GM21737 (cell line): ENCODE results near the gene ANKRD39.
"Not testable (repeated sequence)": the region's sequence is repeated elsewhere in the genome, so short reads cannot be mapped to it uniquely, and the experiment has no call there.

Experiments
- ATAC-seq: cut with Tn5 transposase; IDR thresholded peaks from one replicate; pipeline ENCODE4 v1.9.1; 2021; ENCODE audit warnings: mild to moderate bottlenecking, moderate library complexity; ENCODE audit not compliant: unreplicated experiment

Gene ANKRD39

GRCh38 chr2:96857667-96858372 lies at the start of gene ANKRD39:
Gene ANKRD39 (minus strand): TSS chr2:96858016. CDS start chr2:96857987, 29 bp downstream.
- peak; percentile 92 for ATAC-seq

GRCh38 chr2:96906729-96907114 lies 48.9 kb upstream of the ANKRD39 start:
- no peak for ATAC-seq

- ATAC-seq, result no peak
Measured at GRCh38 chr2:96903815-96904214, 46.0 kb upstream of the ANKRD39 start.

GRCh38 chr2:96903318-96903717 lies 45.5 kb upstream of the ANKRD39 start:
- no peak for ATAC-seq

- ATAC-seq, result no peak
Measured at GRCh38 chr2:96900237-96900636, 42.4 kb upstream of the ANKRD39 start.

- no peak for ATAC-seq
Measured at GRCh38 chr2:96899413-96899741, 41.6 kb upstream of the ANKRD39 start.

- ATAC-seq, result no peak
Measured at GRCh38 chr2:96898641-96899412, 41.0 kb upstream of the ANKRD39 start.

GRCh38 chr2:96898135-96898505 lies 40.3 kb upstream of the ANKRD39 start:
- ATAC-seq, result no peak

- no peak for ATAC-seq
Measured at GRCh38 chr2:96897491-96898134, 39.8 kb upstream of the ANKRD39 start.

GRCh38 chr2:96895746-96896651 lies 38.2 kb upstream of the ANKRD39 start:
- no peak for ATAC-seq

- ATAC-seq, result no peak
Measured at GRCh38 chr2:96895032-96895745, 37.4 kb upstream of the ANKRD39 start.

- no peak for ATAC-seq
Measured at GRCh38 chr2:96894151-96894531, 36.3 kb upstream of the ANKRD39 start.

GRCh38 chr2:96893289-96894150 lies 35.7 kb upstream of the ANKRD39 start:
- no peak for ATAC-seq

GRCh38 chr2:96891591-96892333 lies 33.9 kb upstream of the ANKRD39 start:
- no peak for ATAC-seq

GRCh38 chr2:96890726-96891385 lies 33.0 kb upstream of the ANKRD39 start:
- ATAC-seq, result no peak

GRCh38 chr2:96890252-96890651 lies 32.4 kb upstream of the ANKRD39 start:
- ATAC-seq, result no peak

- not testable (repeated sequence) for ATAC-seq
Measured at GRCh38 chr2:96889502-96889901, 31.7 kb upstream of the ANKRD39 start.
